Measurements from ENCODE around the gene LAMA2. TPM values are rescaled to one million over a fixed set of nuclear protein-coding genes. Genes with fewer than 3 reads are reported as not detected.

Gene LAMA2, protein sequence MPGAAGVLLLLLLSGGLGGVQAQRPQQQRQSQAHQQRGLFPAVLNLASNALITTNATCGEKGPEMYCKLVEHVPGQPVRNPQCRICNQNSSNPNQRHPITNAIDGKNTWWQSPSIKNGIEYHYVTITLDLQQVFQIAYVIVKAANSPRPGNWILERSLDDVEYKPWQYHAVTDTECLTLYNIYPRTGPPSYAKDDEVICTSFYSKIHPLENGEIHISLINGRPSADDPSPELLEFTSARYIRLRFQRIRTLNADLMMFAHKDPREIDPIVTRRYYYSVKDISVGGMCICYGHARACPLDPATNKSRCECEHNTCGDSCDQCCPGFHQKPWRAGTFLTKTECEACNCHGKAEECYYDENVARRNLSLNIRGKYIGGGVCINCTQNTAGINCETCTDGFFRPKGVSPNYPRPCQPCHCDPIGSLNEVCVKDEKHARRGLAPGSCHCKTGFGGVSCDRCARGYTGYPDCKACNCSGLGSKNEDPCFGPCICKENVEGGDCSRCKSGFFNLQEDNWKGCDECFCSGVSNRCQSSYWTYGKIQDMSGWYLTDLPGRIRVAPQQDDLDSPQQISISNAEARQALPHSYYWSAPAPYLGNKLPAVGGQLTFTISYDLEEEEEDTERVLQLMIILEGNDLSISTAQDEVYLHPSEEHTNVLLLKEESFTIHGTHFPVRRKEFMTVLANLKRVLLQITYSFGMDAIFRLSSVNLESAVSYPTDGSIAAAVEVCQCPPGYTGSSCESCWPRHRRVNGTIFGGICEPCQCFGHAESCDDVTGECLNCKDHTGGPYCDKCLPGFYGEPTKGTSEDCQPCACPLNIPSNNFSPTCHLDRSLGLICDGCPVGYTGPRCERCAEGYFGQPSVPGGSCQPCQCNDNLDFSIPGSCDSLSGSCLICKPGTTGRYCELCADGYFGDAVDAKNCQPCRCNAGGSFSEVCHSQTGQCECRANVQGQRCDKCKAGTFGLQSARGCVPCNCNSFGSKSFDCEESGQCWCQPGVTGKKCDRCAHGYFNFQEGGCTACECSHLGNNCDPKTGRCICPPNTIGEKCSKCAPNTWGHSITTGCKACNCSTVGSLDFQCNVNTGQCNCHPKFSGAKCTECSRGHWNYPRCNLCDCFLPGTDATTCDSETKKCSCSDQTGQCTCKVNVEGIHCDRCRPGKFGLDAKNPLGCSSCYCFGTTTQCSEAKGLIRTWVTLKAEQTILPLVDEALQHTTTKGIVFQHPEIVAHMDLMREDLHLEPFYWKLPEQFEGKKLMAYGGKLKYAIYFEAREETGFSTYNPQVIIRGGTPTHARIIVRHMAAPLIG (N-terminal part only)
- 43.4 TPM for total RNA-seq

DNA sequence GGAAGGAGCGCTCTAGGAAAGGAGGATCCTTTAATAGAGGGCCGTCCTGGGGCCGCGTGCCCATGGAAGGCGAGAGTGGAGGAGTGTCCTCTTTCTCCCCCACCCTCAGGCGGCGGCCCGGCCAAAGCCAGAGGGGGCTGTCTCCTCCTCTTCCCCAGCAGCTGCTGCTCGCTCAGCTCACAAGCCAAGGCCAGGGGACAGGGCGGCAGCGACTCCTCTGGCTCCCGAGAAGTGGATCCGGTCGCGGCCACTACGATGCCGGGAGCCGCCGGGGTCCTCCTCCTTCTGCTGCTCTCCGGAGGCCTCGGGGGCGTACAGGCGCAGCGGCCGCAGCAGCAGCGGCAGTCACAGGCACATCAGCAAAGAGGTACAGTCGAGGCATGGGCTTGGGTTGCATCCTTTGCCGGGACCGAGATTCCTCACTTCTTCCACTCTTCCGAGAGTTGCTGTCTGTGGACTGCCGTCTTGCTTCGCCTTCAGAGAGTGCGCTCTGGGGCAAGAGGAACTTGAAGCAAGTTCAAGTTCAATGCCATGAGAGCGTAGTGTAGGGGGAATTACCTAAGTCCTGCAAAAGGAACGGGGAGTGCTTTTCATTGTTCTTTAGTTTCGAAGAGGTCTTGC, at the start of gene LAMA2:
Gene LAMA2, plus strand, starts transcription at position 148 of the 621 bp plus-strand sequence. Its CDS starts 108 bp downstream, at position 256.
- peak; percentile 78 for DNase-seq (ENCODE audit: low spot score)

DNA sequence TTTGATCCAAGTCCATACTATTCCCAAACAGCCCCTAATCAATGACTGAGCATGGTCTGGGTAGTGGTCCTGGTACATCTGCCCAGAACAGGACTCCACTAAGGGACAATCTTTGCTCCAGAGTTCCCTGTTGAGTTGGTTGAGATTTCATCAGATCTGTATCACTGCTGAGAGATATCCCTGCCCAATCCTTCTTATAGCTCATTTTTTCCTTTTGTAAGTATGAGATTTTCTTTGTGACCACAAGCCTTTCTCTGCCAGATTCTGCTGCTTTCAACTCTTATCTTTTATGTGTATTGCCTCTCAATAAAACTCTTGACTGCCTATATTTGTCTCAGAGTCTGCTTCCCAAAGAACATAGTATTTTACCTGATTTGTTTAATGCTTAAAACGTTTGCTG, 46.2 kb upstream of the LAMA2 start:
- no peak for DNase-seq (ENCODE audit: low spot score)

DNA sequence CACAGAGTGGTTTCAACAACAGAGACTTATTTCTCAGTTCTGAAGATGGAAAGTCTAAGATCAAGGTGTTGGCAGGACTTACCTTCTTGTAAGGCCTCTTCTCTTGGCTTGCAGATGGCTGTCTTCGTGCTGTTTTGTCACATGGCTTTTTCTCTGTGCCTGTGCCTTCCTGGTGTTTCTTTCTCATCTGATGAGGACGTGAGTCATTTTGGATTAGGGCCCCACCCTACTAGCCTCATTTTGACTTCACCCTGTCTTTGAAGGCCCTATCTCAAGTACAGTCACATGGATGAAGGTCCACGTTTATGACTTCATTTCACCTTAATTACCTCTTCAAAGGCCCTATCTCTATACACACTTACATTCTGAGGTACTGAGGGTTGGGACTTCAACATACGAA, 41.4 kb upstream of the LAMA2 start:
- DNase-seq (ENCODE audit: low spot score): no peak

DNA sequence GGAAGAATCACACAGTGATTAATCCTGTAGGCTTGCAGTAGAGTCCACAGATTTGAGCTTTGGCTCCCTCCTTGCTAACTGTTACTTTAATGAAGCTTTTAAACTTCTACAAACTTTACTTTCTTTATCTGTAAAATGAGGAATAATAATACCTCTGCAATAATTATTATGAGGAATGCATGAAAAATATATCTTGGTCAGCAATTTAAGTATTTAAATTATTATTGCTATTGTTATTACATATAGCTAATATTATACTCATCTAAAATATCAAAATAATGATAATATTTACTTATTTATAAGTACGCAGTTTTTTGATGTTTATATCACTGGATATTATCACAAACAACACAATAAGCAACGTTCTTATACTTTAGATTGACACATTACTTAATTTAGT, 38.3 kb upstream of the LAMA2 start:
- no peak for DNase-seq (ENCODE audit: low spot score)

DNA sequence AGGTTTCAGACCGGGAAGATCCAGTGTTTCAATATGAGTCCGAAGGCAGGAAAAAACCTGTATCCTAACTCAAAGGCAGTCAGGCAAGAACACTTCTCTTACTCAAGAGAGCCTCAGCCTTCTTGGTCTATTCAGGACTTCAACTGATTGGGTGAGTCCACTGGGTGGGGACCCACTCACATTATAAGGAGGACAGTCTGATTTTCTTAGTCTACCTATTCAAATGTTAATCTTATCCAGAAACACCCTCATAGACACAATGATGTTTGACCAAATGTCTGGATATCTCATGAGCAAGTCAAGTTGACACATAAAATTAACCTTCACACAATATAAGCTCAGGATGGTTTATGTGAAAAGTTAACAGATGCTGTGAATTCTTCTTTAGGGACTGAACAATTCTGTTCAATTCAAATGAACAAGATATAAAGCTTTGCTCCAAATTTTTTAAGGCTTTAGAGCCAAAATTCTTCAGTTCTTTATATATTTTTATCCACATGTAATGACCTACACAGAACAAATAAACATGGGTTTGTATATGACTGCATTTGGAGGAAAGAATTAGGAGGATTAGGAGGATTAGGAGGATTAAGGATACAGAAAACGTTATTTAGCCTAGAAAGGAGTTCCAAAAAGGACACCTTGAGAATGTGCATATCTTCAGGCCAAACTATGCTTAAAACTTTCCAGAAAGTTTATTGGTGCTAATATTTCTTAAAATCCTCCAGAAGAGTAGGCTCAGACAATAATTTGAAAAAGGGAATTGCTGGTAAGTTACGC, 35.3 kb upstream of the LAMA2 start:
- DNase-seq (ENCODE audit: low spot score): no peak

DNA sequence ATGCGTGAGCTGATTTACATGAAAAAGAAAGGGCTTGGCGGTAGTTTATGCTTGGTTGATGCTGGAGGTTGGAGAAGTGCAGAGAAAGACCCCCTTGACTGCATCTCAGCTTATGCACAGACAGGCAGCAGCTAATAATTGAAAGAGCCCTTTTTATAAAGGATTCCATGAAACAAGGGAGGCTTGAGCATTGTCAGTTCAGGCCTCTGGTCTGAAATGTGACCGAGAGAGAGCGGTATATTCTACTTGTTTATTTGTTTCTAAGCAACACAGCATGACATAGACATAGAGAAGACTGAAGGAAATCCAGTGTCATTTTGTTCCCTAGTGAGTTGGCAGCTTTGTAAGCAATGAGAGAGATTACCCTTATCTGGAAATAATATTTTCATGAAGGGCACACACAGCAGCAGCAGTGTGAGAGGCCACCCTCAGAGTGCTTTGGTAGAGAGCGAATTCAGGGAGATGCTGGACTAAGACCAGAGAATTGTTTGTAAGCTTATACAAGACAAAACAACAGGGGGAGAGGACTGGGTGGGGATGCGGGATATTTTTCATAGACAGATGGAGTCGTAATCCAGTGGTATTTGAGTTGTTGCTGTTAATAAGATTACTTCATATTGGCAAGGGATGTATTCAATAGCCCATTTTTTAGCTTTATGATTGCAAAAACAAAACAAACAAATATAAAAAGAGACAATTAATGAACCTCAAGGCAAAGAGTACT, 34.6 kb upstream of the LAMA2 start:
- DNase-seq (ENCODE audit: low spot score): no peak

DNA sequence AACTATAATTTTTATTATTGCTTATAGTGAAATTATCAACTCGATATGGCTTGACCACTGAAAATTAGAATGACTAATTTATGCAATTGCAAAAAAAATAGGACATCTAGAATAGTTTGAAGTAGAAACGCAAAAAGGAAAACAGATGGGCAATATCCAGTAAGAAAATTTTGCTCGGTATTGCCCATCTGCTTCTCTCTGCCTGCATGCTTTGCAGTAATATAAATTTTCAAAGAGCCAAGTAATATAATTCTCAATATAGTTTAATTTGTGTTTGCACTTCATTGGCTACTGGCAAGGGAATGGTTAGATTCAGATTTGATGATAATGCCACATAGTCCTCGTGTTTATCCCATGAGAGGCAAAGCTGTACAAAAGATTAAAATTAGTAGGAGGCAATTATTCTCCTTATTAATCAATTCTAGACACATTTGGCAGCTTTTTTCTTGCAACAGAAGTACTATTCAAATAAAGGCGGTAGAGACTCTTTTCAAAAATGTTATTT, 27.3 kb upstream of the LAMA2 start:
- no peak for DNase-seq (ENCODE audit: low spot score)

DNA sequence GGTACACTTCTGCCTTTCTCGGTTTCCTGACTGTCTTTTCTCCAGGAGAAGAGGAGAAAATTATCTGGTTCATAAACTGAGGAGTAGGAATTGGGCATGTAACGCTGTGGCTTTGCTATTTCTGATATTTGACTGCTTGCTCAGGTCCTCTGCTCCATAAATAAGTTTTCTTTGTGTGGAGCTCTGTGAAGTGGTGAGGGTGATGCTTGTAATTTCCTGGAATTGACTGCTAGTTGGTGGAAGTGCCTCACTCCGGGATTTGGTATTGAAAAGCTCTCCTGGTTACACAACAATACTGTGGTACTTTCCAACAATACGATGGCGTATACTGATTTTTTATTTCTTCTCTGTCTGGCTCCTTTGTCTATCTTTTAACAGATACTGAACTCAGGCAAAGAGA, 25.1 kb upstream of the LAMA2 start:
- no peak for DNase-seq (ENCODE audit: low spot score)

DNA sequence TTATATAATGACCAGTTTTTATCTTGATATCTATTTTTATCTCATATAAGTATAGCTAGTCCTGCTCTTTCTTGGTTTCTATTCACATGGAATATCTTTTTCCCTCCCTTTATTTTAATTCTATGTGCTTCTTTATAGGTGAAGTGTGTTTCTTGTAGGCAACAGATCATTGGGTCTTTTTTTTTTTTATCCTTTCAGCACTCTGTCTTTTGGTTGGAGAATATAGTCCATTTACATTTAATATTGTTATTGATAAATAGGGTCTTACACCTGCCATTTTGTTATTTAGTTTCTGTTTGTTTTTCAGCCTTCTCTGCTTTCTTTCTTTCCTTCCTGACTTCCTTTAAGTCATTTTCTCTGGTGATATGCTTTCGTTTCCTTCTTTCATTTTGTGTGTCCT, 22.2 kb upstream of the LAMA2 start:
- no peak for DNase-seq (ENCODE audit: low spot score)

DNA sequence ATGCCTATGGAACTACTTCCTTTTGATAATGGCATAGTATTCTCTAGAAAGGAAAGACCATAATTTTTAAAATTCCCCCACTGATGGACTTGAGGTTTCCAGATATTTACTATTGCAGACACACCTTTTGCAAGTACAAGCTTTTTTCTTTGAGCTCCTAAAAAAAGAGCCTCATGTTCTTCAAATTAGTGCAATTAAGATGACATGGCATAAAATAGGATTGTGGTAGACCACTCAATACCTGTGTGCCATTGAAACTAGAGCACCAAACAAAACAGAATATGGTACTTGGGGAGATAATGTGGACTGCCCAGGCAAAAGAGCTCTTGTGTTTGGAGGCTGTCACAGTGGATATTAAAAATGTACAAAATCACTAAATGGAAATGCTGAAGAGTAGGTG, 19.0 kb upstream of the LAMA2 start:
- DNase-seq (ENCODE audit: low spot score): no peak

DNA sequence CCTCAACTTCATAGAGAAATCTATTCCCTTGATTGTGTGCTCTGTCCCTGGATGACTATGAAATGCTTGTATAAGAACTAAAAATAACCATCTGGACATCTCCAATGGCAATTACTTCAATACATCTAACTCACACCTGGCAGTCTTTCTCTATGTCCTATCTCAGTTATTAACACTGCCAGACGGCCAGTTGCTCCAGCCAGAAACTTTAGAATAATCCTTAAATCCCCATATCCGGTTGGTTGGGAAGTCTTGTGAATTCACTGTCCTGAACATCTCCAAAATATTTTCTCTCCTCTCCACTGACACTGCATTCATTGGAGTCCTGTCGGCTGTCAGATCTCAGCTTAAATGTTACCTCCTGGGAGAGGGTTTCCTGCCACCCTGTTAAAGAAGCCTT, 12.2 kb upstream of the LAMA2 start:
- DNase-seq (ENCODE audit: low spot score): no peak

DNA sequence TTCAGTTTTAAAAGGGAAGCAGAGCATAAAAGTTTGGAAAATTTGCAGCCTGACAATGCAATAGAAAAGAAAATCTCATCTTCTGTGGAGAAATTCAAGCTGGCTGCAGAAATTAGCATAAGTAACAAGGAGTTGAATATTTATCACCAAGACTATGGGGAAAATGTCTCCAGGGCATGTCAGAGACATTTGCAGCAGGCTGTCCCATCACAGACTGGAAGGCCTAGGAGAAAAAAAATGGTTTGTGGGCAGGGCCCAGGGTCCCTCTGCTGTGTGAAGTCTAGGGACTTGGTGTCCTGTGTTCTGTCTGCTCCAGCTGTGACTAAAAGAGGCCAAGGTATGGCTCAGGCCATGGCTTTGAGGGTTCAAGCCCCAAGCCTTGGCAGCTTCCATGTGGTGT, 8.1 kb upstream of the LAMA2 start:
- no peak for DNase-seq (ENCODE audit: low spot score)

DNA sequence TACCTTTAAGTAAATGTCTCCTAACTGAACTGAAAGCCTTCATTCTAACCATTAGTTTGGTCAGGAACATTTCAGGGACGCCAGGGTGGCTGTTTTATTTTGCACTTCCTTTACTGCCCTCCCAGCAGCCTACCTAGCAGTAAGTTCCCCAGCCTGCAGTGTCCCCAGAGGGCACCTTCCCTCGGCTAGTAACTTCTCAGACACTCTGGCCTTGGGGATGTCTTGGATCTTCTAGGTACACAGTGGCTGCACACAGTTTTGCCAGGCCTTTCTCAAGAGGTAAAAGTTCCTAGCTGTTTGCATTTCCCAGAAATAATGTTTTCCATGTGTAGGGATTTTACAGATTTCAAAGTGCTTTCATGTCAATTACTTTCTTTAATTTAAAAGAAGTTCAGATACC, 378 bp upstream of the LAMA2 start:
- no peak for DNase-seq (ENCODE audit: low spot score)

DNA sequence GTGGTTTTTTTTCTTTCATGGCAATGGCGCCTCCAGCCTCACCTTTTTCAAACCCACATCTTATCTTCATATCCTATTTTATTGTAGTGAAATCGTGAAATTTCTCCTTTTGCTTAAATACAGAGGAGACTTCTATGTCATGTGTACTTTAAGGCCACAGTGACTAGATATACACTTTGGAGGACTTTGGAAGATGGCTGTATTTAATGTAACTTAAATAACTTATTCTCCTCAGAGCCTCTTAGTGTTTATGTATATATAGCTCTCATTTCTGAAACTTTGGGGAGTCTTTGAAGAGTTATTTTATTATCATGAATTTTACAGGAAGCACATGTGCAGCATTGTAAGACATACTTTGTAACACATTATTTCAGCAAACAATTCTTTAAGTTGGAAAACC, 968 bp downstream of the LAMA2 start:
- DNase-seq (ENCODE audit: low spot score): no peak

DNA sequence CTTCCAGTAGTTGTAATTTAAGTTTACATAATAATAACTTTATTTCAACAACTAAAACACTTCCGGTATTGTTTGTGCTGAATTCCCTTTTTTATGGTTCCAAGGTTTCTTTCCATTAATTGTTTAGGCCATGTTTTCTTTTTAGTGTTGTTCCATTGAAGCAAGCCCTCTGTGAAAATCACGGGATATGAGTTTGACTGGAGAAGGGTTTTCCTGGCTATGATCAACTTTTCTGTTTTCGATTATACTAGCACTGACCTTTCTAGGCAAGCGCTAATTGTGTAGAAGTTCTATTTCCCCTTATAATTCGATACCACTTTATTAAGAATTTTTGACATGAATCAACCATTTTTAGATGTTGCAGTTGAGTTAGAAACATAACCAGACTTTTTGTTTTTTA, 2.4 kb downstream of the LAMA2 start:
- no peak for DNase-seq (ENCODE audit: low spot score)

DNA sequence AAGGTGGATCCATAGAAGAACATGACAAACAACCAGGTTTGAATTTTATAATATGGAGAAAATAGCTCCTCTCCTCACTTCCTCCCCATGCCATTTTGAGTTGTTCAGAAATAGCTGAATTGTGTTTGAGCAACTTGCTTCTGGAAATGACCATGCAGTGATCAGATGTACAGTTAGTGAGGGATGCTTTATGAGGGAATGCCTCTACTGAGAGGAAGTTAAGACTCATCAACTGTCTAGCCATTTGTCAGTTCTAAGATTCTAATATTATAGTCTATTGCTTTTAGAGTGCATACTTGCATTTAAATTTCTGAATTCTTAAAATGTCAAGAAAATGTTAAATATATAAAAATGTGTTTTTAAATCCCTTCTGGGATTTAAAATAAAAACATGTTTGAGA, 3.8 kb downstream of the LAMA2 start:
- no peak for DNase-seq (ENCODE audit: low spot score)

DNA sequence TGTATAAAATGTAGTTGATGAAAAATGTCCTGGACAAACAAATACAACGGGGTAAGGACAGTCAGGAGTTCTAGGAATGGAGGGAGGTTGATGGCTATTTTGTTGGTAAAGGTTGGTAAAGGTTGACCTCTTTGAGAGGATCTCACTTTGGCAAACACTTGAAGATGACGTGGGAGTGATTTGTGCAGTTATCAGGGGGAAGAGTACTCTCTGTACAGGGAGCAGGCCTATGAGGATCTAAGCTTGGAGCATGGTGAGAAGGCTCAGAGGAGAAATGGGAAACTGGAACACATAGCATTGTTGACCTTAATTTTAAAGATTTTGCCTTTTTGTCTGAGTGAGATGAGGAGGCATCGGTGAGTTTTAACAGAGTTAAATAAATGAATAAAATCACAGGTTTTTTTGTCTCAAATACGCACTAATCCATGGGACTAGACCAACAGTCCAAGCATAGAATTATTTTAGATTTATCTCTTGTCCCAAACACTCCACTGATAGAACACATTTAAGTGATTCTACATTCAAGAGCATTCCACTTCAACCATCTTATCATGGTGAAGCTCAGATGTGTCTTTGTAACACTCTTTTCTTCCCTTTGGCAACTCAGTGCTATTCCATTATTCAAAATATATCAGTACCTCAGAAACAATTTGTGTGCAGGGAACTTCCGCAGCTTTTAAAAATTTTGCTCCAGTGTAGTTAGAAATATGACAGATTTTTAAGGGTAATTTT, 5.7 kb downstream of the LAMA2 start:
- no peak for DNase-seq (ENCODE audit: low spot score)

DNA sequence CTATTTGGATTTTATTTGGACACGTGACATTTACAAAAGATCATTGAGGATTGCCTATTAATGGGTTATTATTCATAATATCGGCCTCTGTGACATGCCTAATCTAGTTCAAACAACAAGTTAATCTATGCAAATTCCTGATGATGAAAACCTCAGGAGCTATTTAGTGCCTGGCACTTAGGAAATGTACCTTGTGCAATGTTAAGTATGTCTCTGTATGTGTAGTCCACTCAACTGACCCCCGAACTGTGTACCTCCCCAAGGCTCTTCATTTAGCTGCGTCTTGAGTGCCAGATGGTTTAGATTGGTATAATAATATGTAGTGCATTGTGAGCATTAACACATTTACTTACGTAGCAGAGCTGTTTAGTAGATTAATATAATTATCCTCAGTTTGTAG, 6.9 kb downstream of the LAMA2 start:
- no peak for DNase-seq (ENCODE audit: low spot score)

DNA sequence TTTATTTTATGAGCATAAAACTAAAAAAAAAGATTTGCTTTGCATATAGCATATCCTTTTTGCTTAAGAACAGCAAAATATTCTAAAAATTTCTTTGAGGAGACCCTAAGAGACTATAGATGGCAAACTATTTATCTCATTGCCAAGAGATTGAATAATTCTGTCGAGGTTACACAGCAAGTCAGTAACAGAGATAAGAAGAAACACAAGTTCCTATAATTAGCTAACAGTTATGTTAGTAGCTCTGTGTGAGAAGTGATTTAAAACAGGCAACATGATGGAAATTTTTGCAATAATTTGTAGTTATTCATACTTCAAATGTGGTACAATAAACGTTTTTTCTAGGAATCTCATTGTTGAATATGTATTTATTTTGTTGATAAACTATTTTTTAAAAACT, 9.1 kb downstream of the LAMA2 start:
- DNase-seq (ENCODE audit: low spot score): no peak
